ENCODE measurements around the gene ADD2. TPM values are rescaled to one million over a fixed set of nuclear protein-coding genes. Genes with fewer than 3 reads are reported as not detected.
"Not testable (repeated sequence)": the region's sequence is repeated elsewhere in the genome, so short reads cannot be mapped to it uniquely, and the experiment has no call there.

ADD2 gene
- total RNA-seq, 1 donor from 2014 or later = 45.3 TPM

DNA sequence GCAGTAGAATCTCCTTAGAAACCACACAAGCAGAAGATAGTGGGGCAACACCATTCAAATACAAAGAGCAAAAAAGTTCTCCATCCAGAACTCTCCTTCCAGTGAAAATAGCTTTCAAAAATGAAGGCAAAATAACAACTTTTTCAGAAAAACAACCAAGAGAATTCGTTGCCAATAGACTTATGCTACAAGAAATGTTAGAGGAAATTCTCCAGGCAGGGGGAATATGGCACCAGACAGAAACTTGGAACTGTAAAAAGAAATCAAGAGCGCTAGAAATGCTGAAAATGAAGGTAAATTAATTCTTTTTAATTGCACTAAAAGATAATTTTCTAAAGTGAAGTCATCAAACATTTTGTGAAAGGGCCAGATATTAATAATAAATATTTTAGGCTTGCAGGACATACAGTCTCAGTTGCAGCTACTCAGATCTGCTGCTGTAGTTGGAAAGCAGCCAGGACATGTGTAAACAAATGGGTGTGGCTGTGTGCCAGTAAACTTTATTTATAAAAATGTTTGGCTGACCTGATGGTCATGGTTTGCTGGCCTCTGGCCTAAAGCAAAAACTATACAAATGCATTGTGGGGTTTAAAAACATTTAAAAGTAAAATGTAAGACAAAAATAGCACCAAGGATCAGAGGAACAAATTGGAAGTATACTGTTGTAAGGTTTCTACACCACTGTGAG, 140.6 kb downstream of the ADD2 start:
- peak overlapping the region; percentile 86 for H3K4me2 ChIP-seq
- TF ChIP-seq EZH2 (IDR thresholded peaks at IDR 0.05) (no peak), CTCF (IDR thresholded peaks at IDR 0.05) (no peak), EZH2phosphoT487 (IDR thresholded peaks at IDR 0.05) (no peak)
- no peak overlapping the region for H2AFZ ChIP-seq (replicated peaks)
- no peaks in the 10 kb centered on the region for H3K79me2 ChIP-seq (ENCODE audit: low read depth)
- H3K9ac ChIP-seq = no peak overlapping the region
- H3K27me3 ChIP-seq = peaks cover 47% of the 10 kb centered on the region
- H3K4me3 ChIP-seq = no peak overlapping the region
- no peaks in the 10 kb centered on the region for H3K9me3 ChIP-seq (ENCODE audit: low read depth)
- H3K36me3 Mint-ChIP-seq = no peaks in the 10 kb centered on the region
- H3K36me3 ChIP-seq = no peaks in the 10 kb centered on the region
- H3K9me3 Mint-ChIP-seq = no peaks in the 10 kb centered on the region
- H4K20me1 ChIP-seq (ENCODE audit: low read depth) = peaks cover 7% of the 10 kb centered on the region
- no peak overlapping the region for H3K27ac ChIP-seq
- H3K4me3 Mint-ChIP-seq = no peak overlapping the region
- peaks cover 13% of the 10 kb centered on the region for H3F3A ChIP-seq (ENCODE audit: low read depth)
- H3K27ac Mint-ChIP-seq = no peak overlapping the region
- peaks cover 9% of the 10 kb centered on the region for H3K4me1 Mint-ChIP-seq
- H3K4me1 ChIP-seq = peaks cover 14% of the 10 kb centered on the region
- DNase-seq (ENCODE audit: low spot score) = no peak
- H3K27me3 Mint-ChIP-seq (ENCODE audit: insufficient read depth, low read depth) = peaks cover 4% of the 10 kb centered on the region

DNA sequence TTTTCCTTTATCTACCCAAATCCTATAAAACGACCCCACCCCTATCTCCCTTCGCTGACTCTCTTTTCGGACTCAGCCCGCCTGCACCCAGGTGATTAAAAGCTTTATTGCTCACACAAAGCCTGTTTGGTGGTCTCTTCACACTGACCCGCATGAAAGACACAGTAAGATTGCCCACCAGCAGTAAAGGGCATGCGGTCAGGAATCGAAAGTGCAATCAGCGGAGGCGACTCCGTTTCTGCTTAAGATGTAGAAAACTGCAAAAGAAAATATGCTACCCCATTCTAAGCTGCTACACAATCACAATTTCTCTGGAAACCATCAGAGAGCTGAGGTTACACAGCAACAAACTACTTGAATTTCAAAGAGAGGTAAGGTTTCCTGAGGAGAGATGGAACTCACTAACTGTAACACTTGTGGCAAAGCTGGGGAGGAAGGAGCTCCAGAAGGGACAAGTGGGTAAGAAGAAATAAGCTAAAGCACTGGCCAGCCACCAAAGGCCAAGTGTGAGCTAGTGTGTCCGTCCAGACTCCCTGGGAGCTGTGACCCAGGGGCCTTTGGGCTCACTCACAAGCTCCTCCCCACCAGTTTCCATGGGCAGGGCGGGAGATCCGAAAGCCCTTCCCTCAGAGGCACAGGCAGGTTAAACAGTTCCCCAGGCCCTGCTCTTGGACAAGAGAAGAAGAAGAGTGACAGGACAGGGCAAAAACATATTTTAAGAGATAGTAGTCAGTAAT, 141.6 kb downstream of the ADD2 start:
- H3K9ac ChIP-seq = no peak overlapping the region
- peak; percentile 43 for DNase-seq (ENCODE audit: low spot score)
- no peaks in the 10 kb centered on the region for H3K36me3 Mint-ChIP-seq
- peaks cover 7% of the 10 kb centered on the region for H4K20me1 ChIP-seq (ENCODE audit: low read depth)
- peak overlapping the region; percentile 86 for H3K4me2 ChIP-seq
- no peak overlapping the region for H3K27ac ChIP-seq
- H3K27me3 Mint-ChIP-seq (ENCODE audit: insufficient read depth, low read depth) = peaks cover 9% of the 10 kb centered on the region
- H3K27ac Mint-ChIP-seq = no peak overlapping the region
- H3K4me3 ChIP-seq = peak overlapping the region; percentile 36
- H3K9me3 ChIP-seq (ENCODE audit: low read depth) = no peaks in the 10 kb centered on the region
- no peak overlapping the region for H2AFZ ChIP-seq (replicated peaks)
- TF ChIP-seq CTCF (IDR thresholded peaks at IDR 0.05) (no peak), EZH2phosphoT487 (IDR thresholded peaks at IDR 0.05) (no peak), EZH2 (IDR thresholded peaks at IDR 0.05) (no peak)
- H3K36me3 ChIP-seq = no peaks in the 10 kb centered on the region
- peaks cover 13% of the 10 kb centered on the region for H3F3A ChIP-seq (ENCODE audit: low read depth)
- peaks cover 14% of the 10 kb centered on the region for H3K4me1 ChIP-seq
- no peaks in the 10 kb centered on the region for H3K9me3 Mint-ChIP-seq
- H3K4me3 Mint-ChIP-seq = peak overlapping the region; percentile 42
- no peaks in the 10 kb centered on the region for H3K79me2 ChIP-seq (ENCODE audit: low read depth)
- H3K27me3 ChIP-seq = peaks cover 47% of the 10 kb centered on the region
- peaks cover 9% of the 10 kb centered on the region for H3K4me1 Mint-ChIP-seq

DNA sequence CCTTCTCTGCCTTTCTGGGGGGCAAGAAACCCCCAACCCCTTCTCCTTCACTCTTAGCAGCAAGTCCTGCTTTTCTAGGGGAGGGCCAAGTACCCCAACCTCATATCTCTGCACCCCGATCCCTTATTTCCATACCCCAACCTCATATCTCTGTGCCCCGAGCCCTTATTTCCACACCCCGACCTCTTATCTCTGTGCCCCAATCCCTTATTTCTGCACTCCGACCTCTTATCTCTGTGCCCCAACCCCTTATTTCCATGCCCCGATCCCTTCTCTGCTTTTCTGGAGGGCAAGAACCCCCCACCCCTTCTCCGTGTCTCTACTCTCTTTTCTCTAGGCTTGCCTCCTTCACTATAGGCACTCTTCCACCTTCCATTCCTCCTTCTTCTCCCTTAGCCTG, 146.5 kb downstream of the ADD2 start:
- not testable (repeated sequence) for H3F3A ChIP-seq (ENCODE audit: low read depth); H3K4me1 ChIP-seq; H3K4me3 ChIP-seq; H3K27ac Mint-ChIP-seq; DNase-seq (ENCODE audit: low spot score); H3K4me1 Mint-ChIP-seq; H3K36me3 Mint-ChIP-seq; H4K20me1 ChIP-seq (ENCODE audit: low read depth); H3K4me3 Mint-ChIP-seq; H3K9ac ChIP-seq; H2AFZ ChIP-seq (replicated peaks); H3K9me3 ChIP-seq (ENCODE audit: low read depth); H3K27ac ChIP-seq; H3K4me2 ChIP-seq; H3K36me3 ChIP-seq; H3K27me3 Mint-ChIP-seq (ENCODE audit: insufficient read depth, low read depth); H3K79me2 ChIP-seq (ENCODE audit: low read depth); H3K9me3 Mint-ChIP-seq
- peaks cover 13% of the 10 kb centered on the region for H3K27me3 ChIP-seq

DNA sequence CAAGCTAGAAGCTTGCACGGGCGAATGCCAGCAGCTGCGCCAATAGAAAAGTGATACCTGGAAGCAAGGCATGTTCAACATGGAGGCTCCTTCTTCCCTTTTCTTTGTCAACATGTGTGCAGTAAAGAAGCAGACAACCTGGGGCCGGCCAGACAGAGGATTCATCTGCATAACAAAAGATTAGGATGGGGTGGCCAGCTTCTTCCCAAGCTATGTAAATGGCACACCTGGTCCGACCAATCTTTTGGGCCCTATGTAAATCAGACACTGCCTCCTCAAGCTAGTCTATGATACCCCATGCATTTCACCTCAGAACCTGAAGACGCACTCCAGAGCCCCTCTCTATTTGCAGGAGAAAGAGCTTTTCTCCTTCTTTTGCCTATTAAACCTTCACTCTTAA, 148.0 kb downstream of the ADD2 start:
- Histone ChIP-seq H3K9me3 (ENCODE audit: low read depth) (no peaks in the 10 kb centered on the region), H3K9ac (no peak overlapping the region), H3K36me3 (no peaks in the 10 kb centered on the region), H3K27me3 (peaks cover 10% of the 10 kb centered on the region), H3K4me3 (no peak overlapping the region), H3K4me1 (no peaks in the 10 kb centered on the region), H4K20me1 (ENCODE audit: low read depth) (no peaks in the 10 kb centered on the region), H3K4me2 (peak overlapping the region; percentile 4), H2AFZ (replicated peaks) (no peak overlapping the region), H3K79me2 (ENCODE audit: low read depth) (no peaks in the 10 kb centered on the region), H3K27ac (no peak overlapping the region), H3F3A (ENCODE audit: low read depth) (no peaks in the 10 kb centered on the region)
- Mint-ChIP-seq H3K36me3 (no peaks in the 10 kb centered on the region), H3K27ac (no peak overlapping the region), H3K27me3 (ENCODE audit: insufficient read depth, low read depth) (peaks cover 9% of the 10 kb centered on the region), H3K4me3 (no peak overlapping the region), H3K4me1 (peaks cover 2% of the 10 kb centered on the region), H3K9me3 (no peaks in the 10 kb centered on the region)
- DNase-seq (ENCODE audit: low spot score) = no peak
- no peak for TF ChIP-seq EZH2 (IDR thresholded peaks at IDR 0.05)
- no peak for TF ChIP-seq EZH2phosphoT487 (IDR thresholded peaks at IDR 0.05)
- no peak for TF ChIP-seq CTCF (IDR thresholded peaks at IDR 0.05)

Measured in neural progenitor cell (in vitro differentiated cells).